ENCODE data around the gene GTF2A2.

DNA sequence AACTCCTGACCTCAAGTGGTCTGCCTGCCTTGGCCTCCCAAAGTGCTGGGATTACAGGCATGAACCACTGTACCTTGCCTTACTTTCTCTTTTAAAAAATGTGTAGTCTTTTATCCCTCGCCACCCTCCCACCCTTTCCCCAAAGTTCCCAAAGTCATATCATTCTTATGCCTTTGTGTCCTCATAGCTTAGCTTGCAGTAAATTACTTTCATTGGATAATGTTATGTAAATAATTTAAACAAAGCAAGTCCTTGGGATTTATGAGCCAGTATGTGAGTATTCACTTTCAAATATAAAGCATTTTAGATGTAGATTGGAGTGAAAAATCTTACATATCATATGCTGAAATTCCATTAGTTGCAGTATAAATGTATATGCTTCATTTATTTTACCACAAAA lies 11.0 kb downstream of the GTF2A2 start:
- TF ChIP-seq, protein P1, sequence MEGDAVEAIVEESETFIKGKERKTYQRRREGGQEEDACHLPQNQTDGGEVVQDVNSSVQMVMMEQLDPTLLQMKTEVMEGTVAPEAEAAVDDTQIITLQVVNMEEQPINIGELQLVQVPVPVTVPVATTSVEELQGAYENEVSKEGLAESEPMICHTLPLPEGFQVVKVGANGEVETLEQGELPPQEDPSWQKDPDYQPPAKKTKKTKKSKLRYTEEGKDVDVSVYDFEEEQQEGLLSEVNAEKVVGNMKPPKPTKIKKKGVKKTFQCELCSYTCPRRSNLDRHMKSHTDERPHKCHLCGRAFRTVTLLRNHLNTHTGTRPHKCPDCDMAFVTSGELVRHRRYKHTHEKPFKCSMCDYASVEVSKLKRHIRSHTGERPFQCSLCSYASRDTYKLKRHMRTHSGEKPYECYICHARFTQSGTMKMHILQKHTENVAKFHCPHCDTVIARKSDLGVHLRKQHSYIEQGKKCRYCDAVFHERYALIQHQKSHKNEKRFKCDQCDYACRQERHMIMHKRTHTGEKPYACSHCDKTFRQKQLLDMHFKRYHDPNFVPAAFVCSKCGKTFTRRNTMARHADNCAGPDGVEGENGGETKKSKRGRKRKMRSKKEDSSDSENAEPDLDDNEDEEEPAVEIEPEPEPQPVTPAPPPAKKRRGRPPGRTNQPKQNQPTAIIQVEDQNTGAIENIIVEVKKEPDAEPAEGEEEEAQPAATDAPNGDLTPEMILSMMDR (tag by site-specific recombination; IDR thresholded peaks at IDR 0.05), result no peak
- no peak for TF ChIP-seq ZNF747 (tag by site-specific recombination; IDR thresholded peaks at IDR 0.05)
